Peyer's patch (tissue), 4 donors: ENCODE results near the gene SLC7A8. TPM values are rescaled to one million over a fixed set of nuclear protein-coding genes. Genes with fewer than 3 reads are reported as not detected.

Experiments used
- DNase-seq, 3 donors: peaks; one replicate each; pipeline ENCODE4 v3.0.0-alpha.2; 2017 to 2019
- H3K27ac ChIP-seq, 4 donors: fragments of 200-600 bp; sonication (generic); one replicate each; pipeline ENCODE4 v1.5.1; 2016 to 2019
- H3K27me3 ChIP-seq, 2 donors: fragments of 200-600 bp; sonication (generic); one replicate each; pipeline ENCODE4 v1.5.1; 2019
- H3K36me3 ChIP-seq, 3 donors: fragments of 200-600 bp; sonication (generic); one replicate each; pipeline ENCODE4 v1.5.1; 2016 to 2019
- H3K4me1 ChIP-seq, 4 donors: fragments of 200-600 bp; sonication (generic); one replicate each; pipeline ENCODE4 v1.5.1; 2016 to 2019
- H3K4me3 ChIP-seq, 4 donors: fragments of 200-600 bp; sonication (generic); 1 replicate in 3 of 4; 2 replicates in 1 of 4; pipeline ENCODE4 v1.5.1; 2016 to 2019; ENCODE audit warnings: mild to moderate bottlenecking in 1 of 4
- H3K9me3 ChIP-seq, 4 donors: fragments of 200-600 bp; sonication (generic); one replicate each; pipeline ENCODE4 v1.5.1; 2016 to 2019; ENCODE audit warnings: mild to moderate bottlenecking in 1 of 4
- CTCF ChIP-seq, 6 experiments: fragments of 450-650 bp in 4 of 6; fragments of 200-600 bp in 2 of 6; sonication (generic) in 1 of 6; IDR thresholded peaks; one replicate each; pipeline ENCODE4 v1.5.1; 2017 to 2019; ENCODE audit warnings: antibody characterized with exemption in 6 of 6, mild to moderate bottlenecking in 3 of 6, moderate library complexity in 1 of 6
- POLR2A ChIP-seq, 2 donors: fragments of 450-650 bp; IDR thresholded peaks; one replicate each; pipeline ENCODE4 v1.5.1; 2017; ENCODE audit warnings: antibody characterized with exemption in 2 of 2, mild to moderate bottlenecking in 2 of 2, moderate library complexity in 2 of 2
- total RNA-seq, 4 donors: library from RNA; depleted of rRNA; stranded (reverse); fragments of >200 nt; gene quantifications; one replicate each; pipeline ENCODE4 v1.1.0, GENCODE V29; 2016

SLC7A8 gene
- total RNA-seq, 4 donors from 2014 or later, result 21.8 to 56.9 (median 35.0) TPM

DNA sequence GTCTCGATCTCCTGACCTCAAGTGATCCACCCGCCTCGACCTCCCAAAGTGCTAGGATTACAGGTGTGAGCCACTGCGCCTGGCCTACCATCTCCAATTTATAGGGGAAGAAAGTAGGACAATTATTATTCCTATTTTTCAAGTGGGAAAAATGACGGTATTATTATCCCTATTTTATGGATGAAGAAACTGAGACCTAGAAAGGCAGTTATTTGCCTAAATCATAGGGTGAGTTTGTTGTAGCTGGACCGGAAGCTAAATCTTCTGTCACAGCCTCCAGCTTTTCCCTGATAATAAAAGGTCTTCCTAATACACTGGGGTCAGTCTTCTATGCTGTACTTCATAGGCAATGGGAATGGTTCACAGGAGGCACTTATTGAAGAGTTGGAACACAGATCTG, 13.8 kb downstream of the SLC7A8 start:
- Histone ChIP-seq H3K4me1 (peaks cover 0 to 23% (median 2%) of the 10 kb centered on the region in 4 donors), H3K4me3 (no peak overlapping the region), H3K9me3 (no peaks in the 10 kb centered on the region), H3K36me3 (no peaks in the 10 kb centered on the region), H3K27me3 (no peaks in the 10 kb centered on the region), H3K27ac (no peak overlapping the region)
- TF ChIP-seq POLR2A (IDR thresholded peaks at IDR 0.05) (no peak), CTCF (IDR thresholded peaks at IDR 0.05) (no peak)
- no peak for DNase-seq

- H3K27ac ChIP-seq, result peak overlapping the region in 2 of 4 donors; percentile 20 to 57
- H3K4me3 ChIP-seq, result no peak overlapping the region
- peaks cover 0 to 23% (median 2%) of the 10 kb centered on the region in 4 donors for H3K4me1 ChIP-seq
- H3K36me3 ChIP-seq, result no peaks in the 10 kb centered on the region
- TF ChIP-seq POLR2A (IDR thresholded peaks at IDR 0.05) (no peak), CTCF (IDR thresholded peaks at IDR 0.05) (no peak)
- no peaks in the 10 kb centered on the region for H3K9me3 ChIP-seq
- H3K27me3 ChIP-seq, result no peaks in the 10 kb centered on the region
- DNase-seq, result no peak
Observed at GRCh38 chr14:23168246-23168645, 15.2 kb downstream of the SLC7A8 start.

GRCh38 chr14:23167116-23167847, 16.2 kb downstream of the SLC7A8 start:
- Histone ChIP-seq H3K27ac (peak overlapping the region in 2 of 4 donors; percentile 20 to 57), H3K36me3 (no peaks in the 10 kb centered on the region), H3K27me3 (no peaks in the 10 kb centered on the region), H3K9me3 (no peaks in the 10 kb centered on the region), H3K4me1 (peaks cover 0 to 23% (median 2%) of the 10 kb centered on the region in 4 donors), H3K4me3 (no peak overlapping the region)
- no peak for DNase-seq
- TF ChIP-seq CTCF (IDR thresholded peaks at IDR 0.05) (no peak), POLR2A (IDR thresholded peaks at IDR 0.05) (no peak)

GRCh38 chr14:23164949-23165348, 18.5 kb downstream of the SLC7A8 start:
- no peaks in the 10 kb centered on the region for H3K36me3 ChIP-seq
- H3K27me3 ChIP-seq, result no peaks in the 10 kb centered on the region
- H3K4me3 ChIP-seq, result no peak overlapping the region
- H3K27ac ChIP-seq, result no peak overlapping the region
- no peaks in the 10 kb centered on the region for H3K9me3 ChIP-seq
- no peak for DNase-seq
- TF ChIP-seq POLR2A (IDR thresholded peaks at IDR 0.05), result no peak
- TF ChIP-seq CTCF (IDR thresholded peaks at IDR 0.05), result no peak
- peaks cover 0 to 23% (median 2%) of the 10 kb centered on the region in 4 donors for H3K4me1 ChIP-seq

- Histone ChIP-seq H3K36me3 (no peaks in the 10 kb centered on the region), H3K4me1 (peaks cover 0 to 21% (median 2%) of the 10 kb centered on the region in 4 donors), H3K27me3 (no peaks in the 10 kb centered on the region), H3K9me3 (no peaks in the 10 kb centered on the region), H3K4me3 (no peak overlapping the region), H3K27ac (no peak overlapping the region)
- TF ChIP-seq CTCF (IDR thresholded peaks at IDR 0.05), result no peak
- TF ChIP-seq POLR2A (IDR thresholded peaks at IDR 0.05), result no peak
- DNase-seq, result no peak
Observed at GRCh38 chr14:23164250-23164649, 19.2 kb downstream of the SLC7A8 start.
